Fibroblast of skin of back (primary cell): ENCODE measurements around the gene CTBP1.

Source experiments
- DNase-seq: peaks from one replicate; pipeline ENCODE4 v3.0.0-alpha.2; 2013

Gene CTBP1

DNA sequence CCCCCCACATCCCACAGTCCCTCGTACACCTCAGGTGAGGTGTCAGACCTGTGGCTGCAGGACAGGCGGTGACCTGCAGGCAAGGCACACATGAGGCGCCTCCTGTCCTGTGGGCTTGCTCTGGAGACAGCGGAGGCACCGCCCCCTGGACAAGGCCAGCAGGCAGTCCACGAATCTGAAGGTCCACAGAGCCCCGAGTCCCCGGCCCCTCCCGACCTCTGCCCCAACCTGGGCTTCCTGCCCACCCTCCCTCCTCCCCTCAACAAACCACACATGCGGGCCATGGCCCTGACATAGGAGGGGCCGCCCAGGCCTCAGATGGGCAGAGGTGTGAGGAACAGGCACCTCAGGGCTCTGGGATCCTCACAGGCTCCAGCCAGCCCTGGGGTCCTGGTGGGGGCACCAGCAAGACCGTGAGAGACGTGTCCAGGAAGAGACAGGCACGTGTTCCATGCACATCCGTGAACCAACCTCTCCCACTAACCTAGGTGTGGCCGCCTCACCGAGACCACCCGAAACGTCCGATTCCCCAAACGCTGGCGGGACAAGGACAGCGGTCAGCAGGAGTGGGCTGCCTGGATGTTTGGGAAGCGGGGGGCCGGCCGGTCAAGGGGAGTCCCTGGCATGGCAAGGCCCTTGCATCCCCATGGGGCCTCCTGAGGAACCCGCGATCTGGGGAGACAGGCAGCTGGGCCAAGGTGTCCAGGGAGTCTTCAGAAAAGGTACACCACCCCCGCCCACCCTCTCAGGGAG is 25.8 kb downstream of the CTBP1 start:
- no peak for DNase-seq

DNA sequence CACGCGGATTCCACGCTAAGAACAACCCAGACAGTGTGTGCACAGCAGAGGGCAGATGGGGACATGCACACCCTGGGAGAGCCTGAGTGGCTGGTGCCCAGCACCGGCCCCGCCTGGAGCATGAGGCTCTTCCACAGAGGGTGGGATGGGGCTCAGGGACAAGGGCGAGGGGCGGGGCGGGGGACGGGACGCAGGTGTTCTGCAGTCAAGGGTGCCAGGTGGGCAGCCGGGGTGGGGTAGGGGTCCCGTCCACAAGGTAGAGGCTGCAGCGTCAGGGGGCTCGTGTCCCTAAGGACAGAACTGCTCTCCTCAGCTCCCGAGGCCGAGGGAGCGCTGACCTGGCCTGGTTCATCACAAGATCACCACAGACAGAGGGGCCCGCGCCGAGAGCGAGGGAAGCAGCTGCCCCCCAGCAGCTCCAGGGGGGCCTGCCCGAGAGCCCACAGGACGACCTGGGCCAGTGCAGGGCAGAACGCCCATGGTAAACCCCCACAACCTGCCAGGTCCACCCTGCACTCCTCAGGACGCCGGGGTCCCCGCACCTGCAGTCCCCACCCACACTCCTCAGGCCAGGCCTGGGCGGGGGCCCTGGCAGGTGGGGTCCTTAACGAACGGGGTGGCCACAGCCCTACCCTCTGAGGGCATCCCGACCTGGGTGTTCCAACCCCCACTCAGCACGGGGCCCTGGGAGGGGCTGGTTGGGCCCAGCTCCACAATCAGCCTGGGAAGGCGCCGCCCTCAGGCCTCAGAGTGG is 26.7 kb downstream of the CTBP1 start:
- DNase-seq, result no peak

DNA sequence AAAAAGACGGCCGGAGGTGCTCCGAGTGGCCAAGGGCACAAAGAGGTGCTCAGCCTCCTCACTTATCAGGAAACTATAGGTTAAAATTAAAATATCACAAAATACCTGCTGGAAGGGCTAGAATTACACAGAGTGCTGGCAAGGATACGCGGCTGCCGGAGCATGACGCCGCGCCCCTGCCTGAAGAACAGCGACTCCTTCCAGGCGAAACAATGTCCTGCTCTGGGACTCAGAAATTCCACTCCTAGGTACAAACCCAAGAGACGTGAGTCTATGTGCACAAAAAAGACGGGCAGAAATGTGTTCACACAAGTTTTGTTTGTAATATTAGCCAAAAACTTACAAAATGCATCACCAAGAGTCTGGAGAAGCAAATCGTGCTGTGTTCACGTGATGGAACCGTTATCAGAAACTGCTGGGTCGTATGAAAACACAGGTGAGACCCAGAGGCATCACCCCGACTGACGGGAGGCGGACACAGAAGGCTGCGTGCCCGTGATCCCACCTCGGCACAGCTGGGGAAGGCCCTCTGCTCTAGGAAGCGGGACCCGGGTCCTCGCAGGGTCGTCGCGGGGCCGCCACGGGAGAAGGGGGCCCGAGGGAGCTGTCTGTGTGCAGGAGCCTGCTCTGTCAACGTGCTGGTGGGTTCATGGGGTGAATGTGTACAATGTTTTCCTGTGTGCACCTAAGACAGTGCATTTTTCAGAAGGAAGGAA is 27.6 kb downstream of the CTBP1 start:
- no peak for DNase-seq

DNA sequence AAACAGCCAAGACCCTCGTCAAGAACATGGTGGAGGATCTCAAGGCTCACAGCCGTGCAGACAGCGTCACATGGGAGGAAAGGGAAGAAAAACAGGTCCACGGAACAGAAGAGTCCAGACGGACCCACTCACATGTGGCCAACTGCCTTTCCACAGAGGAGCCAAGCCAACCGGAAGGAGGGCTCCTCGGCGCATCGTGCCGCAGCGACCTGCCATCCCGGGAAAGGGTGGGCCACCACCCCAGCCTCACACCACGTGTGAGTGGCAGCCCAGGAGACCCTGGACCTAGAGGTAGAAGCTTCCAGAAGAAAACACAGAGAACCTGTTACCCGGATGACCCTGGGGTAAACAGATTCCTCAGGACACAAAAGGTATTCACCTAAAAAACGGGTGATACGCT is 28.4 kb downstream of the CTBP1 start:
- DNase-seq, result no peak

DNA sequence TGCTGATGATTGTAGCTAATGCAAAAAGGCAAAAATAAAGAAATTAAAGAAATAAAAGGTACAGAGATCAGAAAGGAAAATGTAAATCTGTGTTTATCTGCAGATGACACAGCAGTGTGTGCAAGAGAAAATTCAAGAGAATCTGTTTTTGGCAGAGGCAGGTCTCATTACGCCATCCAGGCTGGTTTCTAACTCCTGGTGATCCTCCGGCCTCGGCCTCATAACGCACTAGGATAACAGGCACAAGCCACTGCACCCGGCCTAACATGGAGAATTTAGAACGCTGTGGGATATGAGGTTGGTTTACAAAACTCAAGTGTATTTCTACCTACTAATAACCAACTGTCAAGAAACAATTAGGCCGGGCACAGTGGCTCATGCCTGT is 29.4 kb downstream of the CTBP1 start:
- DNase-seq, result no peak

DNA sequence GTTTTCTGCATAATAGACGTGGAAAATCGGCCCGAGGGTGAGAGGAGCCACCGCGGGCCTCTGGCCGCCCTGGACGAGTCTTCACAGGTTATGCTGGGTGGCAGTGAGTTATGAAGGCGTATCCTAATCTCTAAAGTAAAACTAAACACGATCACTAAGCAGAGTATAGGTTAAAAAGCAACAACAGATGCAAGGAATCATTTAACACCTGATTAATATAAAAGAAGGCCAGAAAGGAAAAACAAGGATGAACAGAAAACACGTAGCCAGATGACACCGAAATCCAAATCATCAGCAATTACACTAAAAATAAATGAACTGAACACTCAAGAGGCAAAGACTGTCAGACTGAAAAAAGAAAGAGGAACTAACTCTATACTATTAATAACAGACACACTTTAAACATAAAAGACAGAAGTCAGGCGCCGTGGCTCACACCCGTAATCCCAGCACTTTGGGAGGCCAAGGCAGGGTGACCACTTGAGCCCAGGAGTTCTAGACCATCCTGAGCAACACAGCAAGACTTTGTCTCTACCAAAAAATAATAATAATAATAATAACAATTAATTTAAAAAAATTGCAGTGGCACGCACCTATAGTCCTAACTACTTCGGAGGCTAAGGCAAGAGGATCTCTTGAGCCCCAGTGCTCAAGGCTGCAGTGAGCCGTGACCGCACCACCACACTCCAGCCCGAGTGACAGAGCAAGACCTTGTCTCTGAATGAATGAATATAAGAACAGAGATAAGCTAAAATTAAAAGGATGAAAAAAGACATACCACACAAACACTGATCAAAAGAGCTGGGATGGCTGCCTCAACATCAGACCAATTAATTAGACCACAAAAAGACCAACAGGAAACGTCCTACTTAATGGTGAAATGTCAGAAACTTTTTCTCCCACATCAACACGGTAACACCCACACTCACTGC is 30.0 kb downstream of the CTBP1 start:
- DNase-seq, result no peak

DNA sequence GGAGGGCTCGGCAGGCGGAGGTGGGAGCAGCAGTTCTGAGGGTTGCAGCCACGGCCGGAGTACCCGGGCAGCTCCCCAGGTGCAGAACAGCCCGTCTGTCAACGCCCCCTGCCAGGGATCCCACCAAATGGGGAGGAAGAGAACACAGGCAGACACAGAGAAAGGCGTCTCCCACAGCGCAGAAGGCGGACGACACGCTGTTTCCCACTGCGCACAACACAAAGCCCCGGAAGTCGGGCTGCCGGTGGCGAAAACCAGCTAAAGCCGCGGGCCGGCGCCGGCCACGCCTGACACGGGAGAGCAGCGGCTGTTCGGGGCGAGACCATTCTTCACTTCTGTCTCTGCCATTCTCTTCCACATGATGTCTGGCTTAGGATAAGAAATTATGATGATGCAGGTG is 31.6 kb downstream of the CTBP1 start:
- DNase-seq, result no peak

DNA sequence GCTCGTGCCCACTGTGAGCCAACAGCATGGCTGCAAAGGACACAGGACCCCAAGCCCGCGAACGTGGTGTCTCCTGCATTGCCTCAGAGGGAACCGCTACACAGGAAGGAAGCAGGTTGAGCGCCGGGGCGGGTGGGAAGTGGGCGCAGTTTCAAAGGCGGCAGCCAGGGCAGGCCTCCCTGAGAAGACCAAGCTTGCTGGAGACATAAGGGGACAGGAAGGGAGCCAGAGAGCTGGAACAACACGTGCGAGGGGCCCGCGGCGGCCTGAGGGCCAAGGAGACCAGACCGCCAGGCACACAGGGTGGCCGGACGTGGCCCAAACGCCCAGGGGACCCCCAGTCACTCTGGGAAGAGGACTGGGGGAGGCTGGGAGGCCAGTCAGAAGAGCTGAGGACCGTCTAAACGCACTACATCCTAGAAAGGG is 32.0 kb downstream of the CTBP1 start:
- no peak for DNase-seq

DNA sequence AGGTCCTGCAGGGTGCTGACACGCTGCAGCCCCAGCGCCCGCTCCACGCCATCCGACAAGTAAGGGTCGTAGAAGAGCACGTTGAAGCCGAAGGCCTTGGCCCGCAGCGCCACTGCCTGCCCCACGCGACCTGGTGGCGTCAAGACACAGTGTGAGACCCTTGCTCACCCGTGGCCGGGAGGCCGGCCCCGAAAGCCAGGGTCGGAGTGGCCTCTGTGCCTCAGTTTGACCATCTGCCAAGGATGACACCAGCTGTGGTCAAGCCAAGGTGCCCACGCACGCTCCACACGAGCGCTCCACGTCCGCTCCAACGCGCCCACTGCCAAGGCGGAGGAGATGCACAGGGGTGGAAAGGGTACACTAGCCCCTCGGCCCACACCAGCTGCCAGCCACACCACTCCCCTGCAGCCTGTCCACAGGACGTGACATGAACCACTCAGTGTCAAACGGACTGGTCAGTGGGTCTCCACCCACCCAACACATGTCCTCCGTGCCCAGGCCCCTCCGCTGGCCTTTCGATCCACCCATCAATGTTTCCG is 32.8 kb downstream of the CTBP1 start:
- no peak for DNase-seq

DNA sequence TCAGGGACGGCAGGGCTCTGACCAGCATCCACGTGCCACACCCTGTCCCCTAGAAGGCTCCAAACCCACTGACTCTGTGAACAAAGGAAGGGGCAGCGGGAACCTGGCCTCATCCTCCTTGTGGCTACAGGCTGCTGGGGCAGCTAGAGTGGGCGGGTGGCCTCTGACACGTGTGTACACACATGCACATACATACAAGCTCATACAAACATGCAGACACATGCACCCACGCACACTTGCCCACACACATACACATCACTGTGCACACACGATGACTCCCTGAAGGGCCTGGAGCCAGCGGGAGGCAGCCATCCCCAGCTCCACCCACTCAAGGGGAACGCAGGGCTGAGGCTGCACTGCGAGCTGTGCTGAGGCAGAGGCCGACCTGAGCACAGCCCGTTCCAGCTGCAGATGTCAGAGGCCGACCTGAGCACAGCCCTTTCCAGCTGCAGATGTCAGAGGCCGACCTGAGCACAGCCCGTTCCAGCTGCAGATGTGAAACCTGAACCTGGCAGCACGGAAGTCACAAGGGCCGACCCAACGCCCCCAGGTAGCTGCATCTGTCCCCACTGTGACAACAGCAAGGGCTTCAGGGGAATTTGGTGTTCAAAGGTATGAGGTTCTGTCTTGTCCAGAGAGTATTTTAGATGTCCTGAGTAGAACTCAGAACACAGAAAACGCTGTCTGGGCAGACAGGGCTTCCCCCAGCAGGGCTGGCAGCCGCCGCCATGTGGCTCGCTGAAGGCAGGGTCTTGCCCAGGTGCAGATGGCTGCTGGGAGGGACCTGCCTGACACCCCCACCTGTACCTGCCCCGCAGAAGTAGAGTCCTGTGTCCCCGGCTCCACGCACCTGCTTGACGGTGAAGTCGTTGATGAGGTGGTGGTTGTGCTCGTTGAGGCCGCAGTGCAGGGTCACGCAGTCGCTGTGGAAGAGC is 33.5 kb downstream of the CTBP1 start:
- DNase-seq, result no peak

DNA sequence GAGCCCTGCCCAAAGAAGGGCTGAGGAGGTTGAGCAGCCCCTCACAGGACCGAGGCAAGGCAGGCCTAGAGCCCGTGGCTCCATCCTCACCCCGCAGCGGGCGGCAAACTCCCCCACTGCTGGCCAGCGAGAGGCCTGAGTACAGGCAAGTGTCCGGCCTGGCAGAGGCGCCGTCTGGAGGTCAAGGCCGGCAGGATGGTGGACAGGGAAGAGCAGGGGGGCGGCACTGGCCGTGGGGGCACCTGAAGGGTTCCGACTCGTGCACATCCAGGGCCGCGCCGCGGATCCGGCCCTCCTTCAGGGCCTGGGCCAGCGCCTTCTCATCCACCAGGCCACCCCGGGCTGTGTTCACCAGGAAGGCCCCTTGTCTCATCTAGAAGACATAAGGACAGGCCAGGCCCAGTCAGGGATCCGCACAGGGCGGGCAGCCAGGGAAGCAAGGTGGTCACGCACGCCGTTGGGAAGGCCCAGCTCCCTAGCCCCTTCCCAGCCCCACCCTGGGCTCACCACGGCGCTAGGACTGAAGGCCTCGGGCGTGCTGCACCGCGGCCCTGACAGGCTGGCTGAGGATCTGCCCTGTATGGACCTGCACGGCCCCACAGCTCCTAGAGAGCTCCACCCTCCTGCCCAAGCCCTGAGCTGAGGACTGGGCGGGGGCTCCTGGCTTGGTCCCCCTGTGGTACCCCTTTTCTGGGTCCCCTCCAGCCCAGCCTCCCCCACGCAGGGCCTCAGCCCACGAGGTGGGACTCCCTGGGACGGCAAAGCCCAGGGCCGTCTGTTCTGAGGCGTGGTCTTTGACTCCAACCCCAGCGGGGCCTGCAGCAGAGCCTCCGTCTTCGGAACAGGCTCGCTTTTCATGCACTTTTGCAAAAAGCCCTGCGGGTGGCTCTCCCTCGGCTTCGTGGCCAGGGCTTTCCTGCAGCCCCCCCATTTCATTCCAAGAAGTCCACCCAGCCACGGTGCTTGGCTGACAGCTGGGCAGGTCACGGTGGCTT is 34.5 kb downstream of the CTBP1 start:
- DNase-seq, result no peak

DNA sequence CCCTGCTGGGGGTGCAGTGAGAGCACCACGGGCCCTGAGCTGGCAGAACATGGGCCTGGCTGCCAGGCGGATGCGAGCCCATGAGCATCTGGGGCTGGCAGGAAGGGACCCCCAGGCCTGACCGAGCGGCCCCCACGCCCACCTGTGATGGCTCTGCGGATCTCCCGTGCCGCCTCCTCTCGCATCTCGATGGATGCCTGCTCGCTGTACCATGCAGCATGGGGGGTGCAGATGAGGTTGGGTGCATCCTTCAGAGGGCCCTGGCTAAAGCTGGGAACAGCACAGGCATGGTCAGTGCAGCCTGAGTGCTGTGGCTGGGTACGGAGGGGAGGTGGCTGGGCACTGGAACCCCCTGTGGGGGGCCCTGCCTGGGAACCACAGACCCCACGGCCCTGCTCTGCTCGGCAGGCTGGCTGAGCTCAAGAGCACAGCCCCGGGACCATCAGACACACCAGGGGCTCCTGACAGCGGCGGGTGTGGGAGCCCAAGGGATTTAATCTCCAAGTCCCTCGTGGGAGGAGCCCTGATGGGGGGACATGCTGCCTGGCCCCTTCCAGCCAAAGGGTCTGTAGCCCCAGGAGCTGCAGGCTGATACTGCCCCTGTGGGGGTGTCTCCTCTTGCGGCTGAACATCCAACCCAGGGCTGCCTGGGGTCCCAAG is 35.5 kb downstream of the CTBP1 start:
- no peak for DNase-seq

DNA sequence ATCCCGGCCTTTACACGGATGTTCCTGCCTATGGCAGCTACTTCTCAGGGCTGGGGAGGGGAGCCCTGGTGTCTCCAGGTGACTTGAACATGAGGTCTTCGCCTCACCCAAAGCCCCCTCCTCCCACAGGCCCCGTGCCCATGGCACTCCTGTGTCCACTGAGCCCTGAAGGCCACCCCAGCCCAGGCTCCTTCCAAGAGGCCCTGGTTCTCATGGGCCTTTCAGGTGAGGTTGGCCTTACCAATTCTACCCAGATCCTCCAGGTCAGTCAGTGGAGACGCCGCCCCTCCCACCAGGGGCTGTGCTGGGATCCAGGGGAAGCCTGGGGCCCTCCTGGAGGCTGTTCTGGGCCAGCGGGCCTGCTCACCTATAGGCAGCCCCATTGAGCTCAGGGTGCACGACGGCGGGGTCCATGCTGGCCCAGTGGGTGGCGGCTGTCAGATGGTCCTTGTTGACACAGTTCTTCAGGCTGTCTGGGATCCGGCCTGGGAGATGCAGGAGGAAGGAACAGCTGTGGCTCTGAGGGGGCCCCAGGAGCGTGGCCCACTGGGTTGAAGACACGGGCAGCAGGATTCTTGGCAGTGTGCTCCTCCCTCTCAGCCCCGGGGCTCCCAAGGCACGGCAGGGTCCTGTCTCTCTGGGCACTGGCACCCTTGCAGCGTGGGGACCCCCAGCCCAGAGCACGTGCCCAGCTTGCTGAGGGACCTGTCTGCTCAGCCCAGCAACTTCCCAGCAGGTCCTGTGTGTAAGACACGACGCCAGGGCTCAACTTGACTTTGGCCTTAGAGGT is 36.2 kb downstream of the CTBP1 start:
- no peak for DNase-seq

DNA sequence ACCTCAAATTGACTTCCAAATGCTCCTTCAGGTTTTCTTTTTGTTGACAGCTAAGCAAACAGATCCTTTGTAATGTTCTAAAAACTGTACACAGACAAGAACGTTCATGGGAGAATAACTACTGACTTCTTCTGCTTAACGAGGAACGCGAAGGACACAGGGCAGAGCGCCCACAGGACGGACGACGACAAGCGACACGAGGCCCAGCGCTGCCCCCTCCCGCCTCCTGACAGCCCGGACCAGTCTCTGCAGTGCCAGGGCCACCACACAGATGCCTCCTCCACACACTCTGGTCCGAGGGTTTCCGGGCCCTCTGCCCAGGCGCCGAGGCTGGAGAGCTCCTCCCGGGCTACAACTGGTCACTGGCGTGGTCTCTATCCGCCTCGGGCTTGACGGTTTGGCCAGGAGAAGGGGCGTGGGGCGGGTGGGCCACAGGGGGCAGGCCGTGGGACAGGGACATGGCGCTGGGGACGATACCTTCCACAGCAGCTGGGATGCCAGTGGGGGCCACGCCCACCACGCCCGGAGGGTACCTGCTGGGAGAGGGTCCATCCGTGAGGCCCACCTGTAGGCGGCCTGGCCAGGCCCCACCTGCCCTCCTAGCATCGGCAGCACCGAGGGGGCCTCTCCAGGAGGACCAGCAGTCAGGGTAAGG is 36.9 kb downstream of the CTBP1 start:
- no peak for DNase-seq

DNA sequence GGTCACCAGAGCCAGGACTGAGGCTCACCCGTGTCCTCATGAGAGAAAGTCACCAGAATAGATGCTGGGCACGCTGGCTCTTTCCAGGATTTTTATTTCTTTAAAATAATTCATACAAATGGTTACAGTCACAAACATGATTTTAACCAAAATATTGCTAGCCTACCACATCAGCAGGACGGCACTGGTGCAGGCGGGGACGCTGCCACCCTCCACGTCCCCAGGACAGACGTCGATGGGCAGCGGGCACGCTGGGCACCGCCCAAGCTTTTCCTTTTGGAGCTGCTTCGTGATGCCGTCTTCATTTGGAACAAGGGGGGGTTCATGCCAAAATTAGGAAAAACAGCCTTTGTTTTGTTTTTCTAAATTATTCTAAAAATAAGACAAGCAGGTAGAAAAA is 37.6 kb downstream of the CTBP1 start:
- no peak for DNase-seq

DNA sequence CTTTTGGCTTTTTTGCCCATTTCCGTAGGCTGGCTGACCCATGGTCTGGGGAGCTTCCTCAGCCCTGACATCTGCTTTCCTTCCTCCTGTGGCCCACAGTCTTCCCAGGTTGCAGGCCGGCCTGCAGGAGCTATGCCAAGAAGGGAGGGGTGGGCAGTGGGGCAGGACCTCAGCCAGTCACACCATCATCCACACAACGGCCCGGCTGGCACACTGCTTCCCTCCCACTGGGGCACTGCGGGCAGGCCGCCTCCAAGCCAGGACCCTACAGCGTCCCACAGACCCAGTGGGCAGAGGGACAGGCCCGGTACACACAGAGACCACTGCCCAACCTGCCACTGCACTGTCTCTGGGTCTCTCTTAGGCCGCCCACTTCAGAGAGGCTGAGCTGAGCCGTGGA is 38.0 kb downstream of the CTBP1 start:
- no peak for DNase-seq

DNA sequence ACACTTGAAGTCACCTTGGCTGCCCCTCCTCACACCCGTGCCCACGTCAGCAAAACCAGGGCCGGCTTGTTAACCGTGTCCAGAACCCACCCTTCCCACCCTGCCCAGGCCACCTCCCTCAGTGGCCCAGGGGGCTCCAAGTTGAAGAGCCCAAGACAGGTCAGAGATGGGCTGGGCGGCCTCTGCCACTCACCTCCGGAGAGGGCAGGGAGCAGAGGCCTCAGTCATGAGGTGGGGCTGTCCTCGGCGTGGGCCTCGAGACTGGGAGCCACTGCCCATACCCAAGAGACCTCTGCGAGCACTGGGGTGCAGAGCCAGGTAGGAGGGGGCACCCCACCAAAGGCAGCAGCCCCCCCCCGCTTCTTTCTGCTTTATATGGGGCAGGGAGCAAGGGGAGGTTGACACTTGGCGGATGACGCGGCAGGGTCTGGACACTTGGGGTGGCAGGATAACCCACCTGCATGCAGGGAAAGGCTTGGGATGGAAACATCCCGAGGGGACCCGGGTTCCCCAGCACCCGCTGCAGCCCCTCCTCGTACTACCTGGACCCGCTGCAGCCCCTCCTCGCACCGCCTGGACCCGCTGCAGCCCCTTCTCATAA is 38.6 kb downstream of the CTBP1 start:
- no peak for DNase-seq
